Tibial nerve (tissue), 4 donors: ENCODE results near the gene TANC1. TPM values are rescaled to one million over a fixed set of nuclear protein-coding genes. Genes with fewer than 3 reads are reported as not detected.

Experiments used
- DNase-seq, 2 donors: peaks; one replicate each; pipeline ENCODE4 v3.0.0-alpha.2; 2019; ENCODE audit warnings: low spot score in 2 of 2
- H3K27ac ChIP-seq, 4 donors: fragments of 200-600 bp; sonication (generic) in 3 of 4; one replicate each; pipeline ENCODE4 v1.5.1; 2017 to 2019; ENCODE audit warnings: mild to moderate bottlenecking in 1 of 4
- H3K27me3 ChIP-seq, 2 donors: fragments of 200-600 bp; sonication (generic) in 1 of 2; one replicate each; pipeline versions ENCODE4 v1.5.1 to v1.6.0; 2017 to 2019
- H3K36me3 ChIP-seq, 3 donors: fragments of 200-600 bp; sonication (generic); one replicate each; pipeline ENCODE4 v1.5.1; 2018 to 2019
- H3K4me1 ChIP-seq, 4 donors: fragments of 200-600 bp; sonication (generic) in 3 of 4; one replicate each; pipeline ENCODE4 v1.5.1; 2017 to 2019
- H3K4me3 ChIP-seq, 4 donors: fragments of 200-600 bp; sonication (generic) in 3 of 4; one replicate each; pipeline ENCODE4 v1.5.1; 2017 to 2019; ENCODE audit warnings: mild to moderate bottlenecking in 1 of 4, moderate library complexity in 1 of 4
- H3K9me3 ChIP-seq, 4 donors: fragments of 200-600 bp; sonication (generic) in 3 of 4; one replicate each; pipeline ENCODE4 v1.5.1; 2017 to 2019
- CTCF ChIP-seq, 5 experiments: fragments of 200-600 bp in 3 of 5; fragments of 450-650 bp in 2 of 5; sonication (generic) in 3 of 5; IDR thresholded peaks; one replicate each; pipeline ENCODE4 v1.5.1; 2016 to 2019; ENCODE audit warnings: antibody characterized with exemption in 5 of 5, mild to moderate bottlenecking in 3 of 5, moderate library complexity in 2 of 5
- EP300 ChIP-seq, 2 donors: sonication (generic); formaldehyde crosslinking; IDR thresholded peaks; one replicate each; pipeline ENCODE4 v1.6.1; 2017; ENCODE audit warnings: antibody characterized with exemption in 2 of 2, mild to moderate bottlenecking in 1 of 2
- POLR2A ChIP-seq, 2 donors: fragments of 450-650 bp; IDR thresholded peaks; one replicate each; pipeline ENCODE4 v1.6.1; 2017; ENCODE audit warnings: antibody characterized with exemption in 2 of 2, mild to moderate bottlenecking in 2 of 2, moderate library complexity in 2 of 2
- WGBS, 2 donors: methylation state at CpG; one replicate each; pipeline ENCODE4 v1.1.5; 2018; 5-methylcytosine and 5-hydroxymethylcytosine counted together
- total RNA-seq, 4 donors: library from RNA; depleted of rRNA; stranded (reverse); fragments of >200 nt; gene quantifications; one replicate each; pipeline ENCODE4 v1.1.0, GENCODE V29; 2016

The TANC1 gene
- total RNA-seq, 4 donors from 2014 or later: 43.5 to 66.3 (median 57.6) TPM

GRCh38 chr2:159110784-159111183 lies 142.3 kb downstream of the TANC1 start:
- Histone ChIP-seq H3K27me3 (no peaks in the 10 kb centered on the region), H3K4me3 (no peak overlapping the region), H3K27ac (no peak overlapping the region), H3K36me3 (no peaks in the 10 kb centered on the region), H3K9me3 (no peaks in the 10 kb centered on the region), H3K4me1 (peaks cover 0 to 19% (median 4%) of the 10 kb centered on the region in 4 donors)
- DNase-seq: no peak
- WGBS, 2 donors: 65 to 79% methylated on average over 2 of the region's 2 CpGs
- TF ChIP-seq CTCF (IDR thresholded peaks at IDR 0.05): no peak

- Histone ChIP-seq H3K27me3 (no peaks in the 10 kb centered on the region), H3K4me3 (no peak overlapping the region), H3K36me3 (peaks cover 0 to under 1% (median 0%) of the 10 kb centered on the region in 3 donors), H3K4me1 (peaks cover 0 to 19% (median 4%) of the 10 kb centered on the region in 4 donors), H3K9me3 (peaks cover 0 to 1% (median 0%) of the 10 kb centered on the region in 4 donors), H3K27ac (no peak overlapping the region)
- TF ChIP-seq CTCF (IDR thresholded peaks at IDR 0.05) (no peak), POLR2A (IDR thresholded peaks at IDR 0.05) (no peak), EP300 (IDR thresholded peaks at IDR 0.05) (no peak)
- 73% methylated on average over 8 of the region's 8 CpGs for WGBS, 2 donors
- DNase-seq: no peak
These were observed 143.0 kb downstream of the TANC1 start for GRCh38 chr2:159111346-159111927.

GRCh38 chr2:159114835-159115234 lies 146.4 kb downstream of the TANC1 start:
- no peak overlapping the region for H3K27ac ChIP-seq
- no peak for DNase-seq
- H3K27me3 ChIP-seq: no peaks in the 10 kb centered on the region
- TF ChIP-seq POLR2A (IDR thresholded peaks at IDR 0.05) (no peak), EP300 (IDR thresholded peaks at IDR 0.05) (no peak), CTCF (IDR thresholded peaks at IDR 0.05) (no peak)
- H3K4me3 ChIP-seq: no peak overlapping the region
- H3K4me1 ChIP-seq: peaks cover 0 to 36% (median 4%) of the 10 kb centered on the region in 4 donors
- peaks cover 0 to 6% (median 0%) of the 10 kb centered on the region in 3 donors for H3K36me3 ChIP-seq
- peaks cover 0 to 10% (median 0%) of the 10 kb centered on the region in 4 donors for H3K9me3 ChIP-seq
- WGBS, 2 donors: 78 to 86% methylated on average over 5 of the region's 5 CpGs

- no peak for DNase-seq
- H3K27me3 ChIP-seq: no peaks in the 10 kb centered on the region
- H3K36me3 ChIP-seq: peaks cover 0 to 6% (median 0%) of the 10 kb centered on the region in 3 donors
- H3K9me3 ChIP-seq: peaks cover 0 to 10% (median 0%) of the 10 kb centered on the region in 4 donors
- TF ChIP-seq EP300 (IDR thresholded peaks at IDR 0.05): no peak
- no peak for TF ChIP-seq CTCF (IDR thresholded peaks at IDR 0.05)
- no peak for TF ChIP-seq POLR2A (IDR thresholded peaks at IDR 0.05)
- peaks cover 0 to 28% (median 0%) of the 10 kb centered on the region in 4 donors for H3K4me1 ChIP-seq
- WGBS, 2 donors: 99% methylated on average over 6 of the region's 6 CpGs
- no peak overlapping the region for H3K4me3 ChIP-seq
- no peak overlapping the region for H3K27ac ChIP-seq
These were observed 148.5 kb downstream of the TANC1 start for GRCh38 chr2:159116922-159117321.

- no peak for TF ChIP-seq CTCF (IDR thresholded peaks at IDR 0.05)
- no peak for TF ChIP-seq POLR2A (IDR thresholded peaks at IDR 0.05)
- no peak for TF ChIP-seq EP300 (IDR thresholded peaks at IDR 0.05)
- no peak for DNase-seq
- Histone ChIP-seq H3K27me3 (no peaks in the 10 kb centered on the region), H3K27ac (no peak overlapping the region), H3K9me3 (peaks cover 0 to 10% (median 0%) of the 10 kb centered on the region in 4 donors), H3K4me1 (peaks cover 0 to 26% (median 0%) of the 10 kb centered on the region in 4 donors), H3K4me3 (no peak overlapping the region), H3K36me3 (peaks cover 0 to 6% (median 0%) of the 10 kb centered on the region in 3 donors)
- WGBS, 2 donors: 75 to 97% methylated on average over 4 of the region's 4 CpGs
These were observed 149.2 kb downstream of the TANC1 start for GRCh38 chr2:159117658-159118057.
